Thyroid gland (tissue), 4 donors: Measurements from ENCODE around the gene CDH6.

ENCODE experiments used
- CTCF ChIP-seq, 6 experiments: fragments of 200-600 bp in 3 of 6; fragments of 450-650 bp in 3 of 6; sonication (generic) in 3 of 6; IDR thresholded peaks; one replicate each; pipeline ENCODE4 v1.5.1; 2016 to 2019; ENCODE audit warnings: antibody characterized with exemption in 6 of 6, mild to moderate bottlenecking in 2 of 6, inconsistent platforms in 1 of 6, moderate library complexity in 1 of 6
- POLR2A ChIP-seq, 2 donors: fragments of 450-650 bp; IDR thresholded peaks; one replicate each; pipeline ENCODE4 v1.6.1; 2017; ENCODE audit warnings: antibody characterized with exemption in 2 of 2, mild to moderate bottlenecking in 2 of 2, moderate library complexity in 1 of 2

- no peak for TF ChIP-seq POLR2A (IDR thresholded peaks at IDR 0.05)
- no peak for TF ChIP-seq CTCF (IDR thresholded peaks at IDR 0.05)
Observed at GRCh38 chr5:31193591-31194467, at the start of gene CDH6.
